Neural progenitor cell (in vitro differentiated cells): Measurements from ENCODE around the gene RAB36. TPM values are rescaled to one million over a fixed set of nuclear protein-coding genes. Genes with fewer than 3 reads are reported as not detected.

ENCODE experiments used
- DNase-seq: peaks from one replicate; pipeline ENCODE4 v3.0.0-alpha.2; 2016; ENCODE audit warnings: low spot score
- H2AFZ ChIP-seq: fragments of 200-600 bp; sonication (generic); replicated peaks from 2 replicates; pipeline ENCODE4 v1.6.1; 2016; ENCODE audit warnings: antibody characterized with exemption
- H3F3A ChIP-seq: fragments of 200-600 bp; sonication (generic); 2 replicates; pipeline ENCODE4 v1.6.1; 2016; ENCODE audit warnings: antibody characterized with exemption, low read depth
- H3K27ac ChIP-seq: fragments of 200-600 bp; sonication (generic); 2 replicates; pipeline ENCODE4 v1.5.1; 2016; ENCODE audit warnings: mild to moderate bottlenecking
- H3K27me3 ChIP-seq: fragments of 200-600 bp; sonication (generic); 2 replicates; pipeline ENCODE4 v1.6.1; 2016; ENCODE audit warnings: mild to moderate bottlenecking, moderate library complexity
- H3K36me3 ChIP-seq: fragments of 200-600 bp; sonication (generic); 2 replicates; pipeline ENCODE4 v1.5.1; 2016
- H3K4me1 ChIP-seq: fragments of 200-600 bp; sonication (generic); 2 replicates; pipeline ENCODE4 v1.6.1; 2016; ENCODE audit warnings: mixed run types
- H3K4me2 ChIP-seq: fragments of 200-600 bp; sonication (generic); 2 replicates; pipeline ENCODE4 v1.6.1; 2016
- H3K4me3 ChIP-seq: fragments of 200-600 bp; sonication (generic); 2 replicates; pipeline ENCODE4 v1.5.1; 2016
- H3K79me2 ChIP-seq: fragments of 200-600 bp; sonication (generic); 2 replicates; pipeline ENCODE4 v1.6.1; 2016; ENCODE audit warnings: low read depth
- H3K9ac ChIP-seq: fragments of 200-600 bp; sonication (generic); 2 replicates; pipeline ENCODE4 v1.6.1; 2016
- H3K9me3 ChIP-seq: fragments of 200-600 bp; sonication (generic); 2 replicates; pipeline ENCODE4 v1.5.1; 2016; ENCODE audit warnings: low read depth
- H4K20me1 ChIP-seq: fragments of 200-600 bp; sonication (generic); 2 replicates; pipeline ENCODE4 v1.6.1; 2016; ENCODE audit warnings: low read depth
- H3K27ac Mint-ChIP-seq: 3 replicates; pipeline ENCODE4 v1.8.0; 2021; ENCODE audit warnings: mixed read lengths
- H3K27me3 Mint-ChIP-seq: 2 replicates; pipeline ENCODE4 v1.8.0; 2022; ENCODE audit warnings: low read depth, mild to moderate bottlenecking, inconsistent platforms, moderate library complexity, mixed read lengths; ENCODE audit not compliant: insufficient read depth
- H3K36me3 Mint-ChIP-seq: 3 replicates; pipeline ENCODE4 v1.8.0; 2021; ENCODE audit warnings: mixed read lengths
- H3K4me1 Mint-ChIP-seq: 3 replicates; pipeline ENCODE4 v1.8.0; 2021; ENCODE audit warnings: mixed read lengths
- H3K4me3 Mint-ChIP-seq: 3 replicates; pipeline ENCODE4 v1.8.0; 2021; ENCODE audit warnings: mild to moderate bottlenecking, moderate library complexity, mixed read lengths
- H3K9me3 Mint-ChIP-seq: 3 replicates; pipeline ENCODE4 v1.8.0; 2020; ENCODE audit warnings: mixed read lengths
- CTCF ChIP-seq: fragments of 200-600 bp; sonication (generic); IDR thresholded peaks from 2 replicates; pipeline ENCODE4 v1.5.1; 2017; ENCODE audit warnings: antibody characterized with exemption, mild to moderate bottlenecking
- EZH2 ChIP-seq: fragments of 200-600 bp; sonication (generic); IDR thresholded peaks from 2 replicates; pipeline ENCODE4 v1.6.1; 2017; ENCODE audit warnings: antibody characterized with exemption, mild to moderate bottlenecking, moderate library complexity
- EZH2phosphoT487 ChIP-seq: fragments of 200-600 bp; sonication (generic); IDR thresholded peaks from 2 replicates; pipeline ENCODE4 v1.6.1; 2017; ENCODE audit warnings: antibody characterized with exemption
- total RNA-seq: library from RNA; depleted of rRNA; stranded (reverse); fragments of >200 nt; gene quantifications from 2 replicates; pipeline ENCODE4 v1.2.3, GENCODE V29; 2015; ENCODE audit warnings: low replicate concordance

RAB36 gene
- total RNA-seq, 1 donor from 2014 or later, result 2.9 TPM

- H3K27me3 ChIP-seq, result no peaks in the 10 kb centered on the region
- no peaks in the 10 kb centered on the region for H3K36me3 ChIP-seq
- TF ChIP-seq CTCF, result no peak
- no peak for TF ChIP-seq EZH2
- no peak for TF ChIP-seq EZH2phosphoT487
- H3K27ac ChIP-seq, result no peak overlapping the region
- H3K4me2 ChIP-seq, result no peak overlapping the region
- H4K20me1 ChIP-seq, result no peaks in the 10 kb centered on the region
- peaks cover 19% of the 10 kb centered on the region for H3K4me1 Mint-ChIP-seq
- no peak overlapping the region for H2AFZ ChIP-seq
- H3K9me3 ChIP-seq, result no peaks in the 10 kb centered on the region
- H3K4me3 ChIP-seq, result no peak overlapping the region
- no peaks in the 10 kb centered on the region for H3K9me3 Mint-ChIP-seq
- H3F3A ChIP-seq, result no peaks in the 10 kb centered on the region
- no peak for DNase-seq
- H3K27ac Mint-ChIP-seq, result no peak overlapping the region
- H3K27me3 Mint-ChIP-seq, result peaks cover 2% of the 10 kb centered on the region
- no peak overlapping the region for H3K9ac ChIP-seq
- H3K36me3 Mint-ChIP-seq, result peaks cover 12% of the 10 kb centered on the region
- no peaks in the 10 kb centered on the region for H3K79me2 ChIP-seq
- H3K4me3 Mint-ChIP-seq, result no peak overlapping the region
- H3K4me1 ChIP-seq, result peaks cover 2% of the 10 kb centered on the region
These were observed 18.9 kb upstream of the RAB36 start for GRCh38 chr22:23126165-23127054.

- Histone ChIP-seq H3K4me3 (no peak overlapping the region), H3K27me3 (no peaks in the 10 kb centered on the region), H4K20me1 (no peaks in the 10 kb centered on the region), H3K27ac (no peak overlapping the region), H3K4me1 (peaks cover 2% of the 10 kb centered on the region), H3K79me2 (no peaks in the 10 kb centered on the region), H3K9me3 (no peaks in the 10 kb centered on the region), H3F3A (no peaks in the 10 kb centered on the region), H3K9ac (no peak overlapping the region), H3K36me3 (no peaks in the 10 kb centered on the region), H2AFZ (no peak overlapping the region), H3K4me2 (no peak overlapping the region)
- no peak overlapping the region for H3K27ac Mint-ChIP-seq
- no peaks in the 10 kb centered on the region for H3K9me3 Mint-ChIP-seq
- peaks cover 19% of the 10 kb centered on the region for H3K4me1 Mint-ChIP-seq
- TF ChIP-seq EZH2phosphoT487 (no peak), CTCF (no peak), EZH2 (no peak)
- H3K36me3 Mint-ChIP-seq, result peaks cover 12% of the 10 kb centered on the region
- H3K27me3 Mint-ChIP-seq, result peaks cover 2% of the 10 kb centered on the region
- no peak overlapping the region for H3K4me3 Mint-ChIP-seq
- no peak for DNase-seq
These were observed 18.1 kb upstream of the RAB36 start for GRCh38 chr22:23127055-23127756.

- no peaks in the 10 kb centered on the region for H3F3A ChIP-seq
- H3K9me3 ChIP-seq, result no peaks in the 10 kb centered on the region
- H2AFZ ChIP-seq, result no peak overlapping the region
- H3K27ac Mint-ChIP-seq, result no peak overlapping the region
- H3K4me3 Mint-ChIP-seq, result no peak overlapping the region
- peaks cover 2% of the 10 kb centered on the region for H3K4me1 ChIP-seq
- H3K27me3 ChIP-seq, result no peaks in the 10 kb centered on the region
- H3K36me3 ChIP-seq, result no peaks in the 10 kb centered on the region
- no peak overlapping the region for H3K4me3 ChIP-seq
- peaks cover 2% of the 10 kb centered on the region for H3K27me3 Mint-ChIP-seq
- H4K20me1 ChIP-seq, result no peaks in the 10 kb centered on the region
- no peaks in the 10 kb centered on the region for H3K9me3 Mint-ChIP-seq
- no peak for TF ChIP-seq CTCF
- no peak for TF ChIP-seq EZH2phosphoT487
- no peak for TF ChIP-seq EZH2
- no peak overlapping the region for H3K4me2 ChIP-seq
- H3K79me2 ChIP-seq, result no peaks in the 10 kb centered on the region
- peaks cover 11% of the 10 kb centered on the region for H3K36me3 Mint-ChIP-seq
- peaks cover 19% of the 10 kb centered on the region for H3K4me1 Mint-ChIP-seq
- no peak overlapping the region for H3K27ac ChIP-seq
- H3K9ac ChIP-seq, result no peak overlapping the region
- no peak for DNase-seq
These were observed 17.5 kb upstream of the RAB36 start for GRCh38 chr22:23127788-23128187.
